GM21825 (cell line): Measurements from ENCODE around the gene APOBEC3C.
"Not testable (repeated sequence)": the region's sequence is repeated elsewhere in the genome, so short reads cannot be mapped to it uniquely, and the experiment has no call there.

Experiments used
- ATAC-seq: cut with Tn5 transposase; IDR thresholded peaks from one replicate; pipeline ENCODE4 v1.9.1; 2021; ENCODE audit warnings: mild to moderate bottlenecking, moderate library complexity; ENCODE audit not compliant: unreplicated experiment

Gene APOBEC3C

DNA sequence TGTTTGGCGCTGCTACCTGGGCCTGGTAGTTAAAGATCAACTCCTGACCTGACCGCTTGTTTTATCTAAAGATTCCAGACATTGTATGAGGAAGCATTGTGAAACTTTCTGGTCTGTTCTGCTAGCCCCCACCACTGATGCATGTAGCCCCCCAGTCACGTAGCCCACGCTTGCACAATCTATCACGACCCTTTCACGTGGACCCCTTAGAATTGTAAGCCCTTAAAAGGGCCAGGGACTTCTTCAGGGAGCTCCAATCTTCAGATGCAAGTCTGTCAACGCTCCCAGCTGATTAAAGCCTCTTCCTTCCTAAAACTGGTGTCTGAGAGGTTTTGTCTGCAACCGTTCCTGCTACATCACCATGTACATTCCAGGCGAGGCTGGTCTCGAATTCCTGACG lies 41.6 kb downstream of the APOBEC3C start:
- ATAC-seq: no peak

DNA sequence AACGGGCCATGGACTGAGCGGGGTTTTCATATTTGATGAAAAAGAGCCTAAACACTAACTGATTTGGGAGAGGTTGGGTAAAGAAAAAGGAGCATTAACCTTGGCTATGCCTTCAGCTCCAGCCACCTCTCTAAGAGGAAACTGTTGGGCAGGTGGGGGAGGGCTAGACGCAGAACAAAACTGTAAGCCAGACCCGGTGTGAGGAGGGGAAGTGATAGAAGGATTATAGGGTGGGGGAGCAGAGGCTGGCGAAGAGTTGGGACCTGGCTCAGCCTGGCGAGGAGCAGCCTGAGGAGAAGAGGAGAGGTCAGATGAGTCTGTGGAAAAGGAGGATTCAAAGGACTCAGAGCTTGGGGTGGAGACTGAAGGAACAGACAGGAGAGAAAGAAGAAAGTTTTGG lies 47.2 kb downstream of the APOBEC3C start:
- ATAC-seq: not testable (repeated sequence)

DNA sequence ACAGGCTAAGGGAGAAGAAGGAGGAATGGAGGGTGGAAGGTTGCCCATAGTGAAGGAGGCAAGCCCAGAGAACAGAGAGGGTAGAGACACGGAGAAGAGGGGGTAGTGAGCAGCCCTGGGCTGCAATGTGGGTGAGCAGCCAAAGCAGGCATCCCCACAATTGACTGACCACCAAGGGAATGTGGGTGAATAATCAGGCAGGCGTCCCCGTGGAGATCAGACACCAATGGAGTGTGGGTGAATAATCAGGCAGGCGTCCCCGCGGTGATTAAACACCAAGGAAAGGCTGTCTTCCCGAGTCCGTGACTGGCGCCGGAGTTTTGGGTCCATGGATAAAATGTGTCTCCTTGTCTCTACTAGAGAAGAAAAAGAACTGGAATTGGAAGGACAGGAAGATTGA lies 47.9 kb downstream of the APOBEC3C start:
- ATAC-seq: not testable (repeated sequence)

DNA sequence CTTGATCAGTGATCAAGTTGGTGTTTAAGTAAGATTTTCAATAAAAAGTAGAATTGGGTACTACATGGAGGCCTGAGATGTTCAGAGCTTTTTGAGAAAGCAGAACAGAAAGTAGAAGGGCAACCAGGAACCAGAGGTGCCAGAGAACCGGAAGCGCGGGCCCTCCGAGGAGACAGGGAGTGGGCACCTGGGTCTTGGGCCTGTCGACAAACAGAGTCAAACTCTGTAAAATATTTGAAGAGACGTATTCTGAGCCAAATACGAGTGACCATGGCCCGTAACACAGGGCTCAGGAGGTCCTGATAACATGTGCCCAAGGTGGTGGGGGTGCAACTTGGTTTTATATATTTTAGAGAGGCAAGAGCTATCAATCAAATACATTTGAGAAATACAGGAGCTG lies 49.8 kb downstream of the APOBEC3C start:
- not testable (repeated sequence) for ATAC-seq

DNA sequence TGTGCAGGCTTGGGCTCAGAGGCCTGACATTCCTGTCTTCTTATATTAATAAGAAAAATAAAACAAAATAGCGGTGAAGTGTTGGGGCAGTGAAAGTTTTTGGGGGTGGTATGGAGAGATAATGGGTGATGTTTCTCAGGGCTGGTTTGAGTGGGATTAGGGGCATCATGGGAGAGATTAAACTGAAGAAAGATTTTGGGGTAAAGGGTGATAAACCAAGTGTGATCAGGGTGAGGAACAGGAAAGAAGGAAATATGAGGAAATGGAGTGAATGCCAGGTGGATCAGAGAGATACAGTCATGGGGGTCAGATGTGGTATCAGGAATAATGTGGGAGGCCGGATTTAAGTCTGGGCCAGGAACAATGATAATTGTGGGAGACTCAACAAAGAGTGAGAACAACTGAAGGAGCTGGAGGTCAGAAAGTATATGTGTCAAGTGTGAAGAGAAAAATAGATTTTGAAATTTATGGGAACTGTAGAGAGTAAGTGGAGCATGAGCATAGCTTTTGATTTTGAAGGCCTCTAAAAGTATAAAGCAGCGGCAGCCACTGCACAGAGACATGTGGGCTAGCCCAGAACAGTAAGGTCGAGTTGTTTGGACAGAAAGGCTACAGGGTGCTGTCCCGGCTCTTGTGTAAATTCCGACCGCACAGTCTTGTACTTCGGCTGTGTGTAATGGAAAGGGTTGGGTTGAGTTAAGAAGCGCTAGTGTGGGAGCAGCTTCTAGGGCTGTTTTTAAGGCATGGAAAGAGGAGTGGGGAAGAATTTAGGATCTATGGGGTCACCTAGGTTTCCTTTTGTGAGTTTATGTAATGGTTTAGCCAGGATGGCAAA lies 52.6 kb downstream of the APOBEC3C start:
- not testable (repeated sequence) for ATAC-seq

DNA sequence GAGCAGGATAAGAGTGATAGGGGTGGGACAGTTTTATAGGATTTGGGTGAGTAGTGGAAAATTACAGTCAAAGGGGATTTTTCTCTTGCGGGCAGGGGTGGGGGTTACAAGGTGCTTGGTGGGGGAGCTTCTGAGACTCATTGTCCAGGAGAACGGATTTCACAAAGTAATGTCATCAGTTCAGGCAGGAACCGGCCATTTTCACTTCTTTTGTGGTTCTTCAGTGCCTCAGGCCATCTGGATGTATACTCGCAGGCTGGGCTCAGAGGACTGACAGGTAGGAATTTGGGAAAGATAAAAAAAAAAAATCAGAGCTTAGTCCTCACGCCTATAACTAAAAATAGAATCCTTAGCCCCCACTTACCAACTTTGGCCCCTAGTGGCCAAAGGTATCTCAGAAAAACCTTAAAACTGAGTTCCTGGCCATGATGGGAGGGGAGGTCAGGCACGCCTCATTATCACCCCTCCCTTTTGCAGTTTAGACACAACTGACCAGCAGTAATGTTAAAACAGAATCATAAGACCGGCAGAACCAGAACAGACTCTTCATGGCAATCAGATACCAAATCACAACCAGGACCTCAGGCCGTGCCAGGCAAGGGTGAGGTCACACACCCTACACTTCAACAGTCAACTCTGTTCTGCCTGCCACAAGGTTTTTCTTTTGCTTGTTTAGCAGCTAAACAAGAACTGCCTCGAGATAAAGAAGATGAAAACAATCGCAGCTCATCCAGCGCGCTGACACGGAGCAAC lies 54.2 kb downstream of the APOBEC3C start:
- no peak for ATAC-seq
